ENCODE results near the gene PM20D1.
"Not testable (repeated sequence)": the region's sequence is repeated elsewhere in the genome, so short reads cannot be mapped to it uniquely, and the experiment has no call there.

PM20D1 gene

GRCh38 chr1:205840146-205840923 is 9.6 kb downstream of the PM20D1 start:
- DNase-seq: peak; percentile 36

- DNase-seq: no peak
These were observed 12.5 kb downstream of the PM20D1 start for GRCh38 chr1:205837382-205837970.

- DNase-seq: no peak
These were observed 15.2 kb downstream of the PM20D1 start for GRCh38 chr1:205834751-205835150.

- DNase-seq: no peak
These were observed 17.6 kb downstream of the PM20D1 start for GRCh38 chr1:205832326-205832751.

GRCh38 chr1:205827623-205828022 is 22.3 kb downstream of the PM20D1 start:
- no peak for DNase-seq

- DNase-seq: no peak
These were observed 22.9 kb downstream of the PM20D1 start for GRCh38 chr1:205826995-205827394.

- no peak for DNase-seq
These were observed 23.7 kb downstream of the PM20D1 start for GRCh38 chr1:205826016-205826806.

GRCh38 chr1:205824180-205824579 is 25.8 kb downstream of the PM20D1 start:
- no peak for DNase-seq

GRCh38 chr1:205823260-205823659 is 26.7 kb downstream of the PM20D1 start:
- DNase-seq: not testable (repeated sequence)

GRCh38 chr1:205822397-205822796 is 27.5 kb downstream of the PM20D1 start:
- DNase-seq: no peak

GRCh38 chr1:205817988-205818387 is 31.9 kb downstream of the PM20D1 start:
- DNase-seq: no peak

GRCh38 chr1:205817364-205817763 is 32.6 kb downstream of the PM20D1 start:
- DNase-seq: no peak

- no peak for DNase-seq
These were observed 36.2 kb downstream of the PM20D1 start for GRCh38 chr1:205813755-205814058.

- DNase-seq: peak; percentile 95
These were observed 36.8 kb downstream of the PM20D1 start, which contains the start of gene SLC41A1 for GRCh38 chr1:205812878-205813754. TSS of gene SLC41A1 (minus strand) at chr1:205813198. CDS start at chr1:205810441, 2,757 bp downstream.

GRCh38 chr1:205812271-205812877 is 37.6 kb downstream of the PM20D1 start:
- DNase-seq: peak; percentile 42

GRCh38 chr1:205811660-205812059 is 38.3 kb downstream of the PM20D1 start:
- peak; percentile 87 for DNase-seq

GRCh38 chr1:205810448-205811157 is 39.3 kb downstream of the PM20D1 start:
- peak; percentile 78 for DNase-seq

- no peak for DNase-seq
These were observed 40.0 kb downstream of the PM20D1 start for GRCh38 chr1:205809942-205810345.

- no peak for DNase-seq
These were observed 40.5 kb downstream of the PM20D1 start for GRCh38 chr1:205809469-205809868.

GRCh38 chr1:205805082-205805711 is 44.7 kb downstream of the PM20D1 start:
- DNase-seq: no peak

GRCh38 chr1:205804605-205805004 is 45.3 kb downstream of the PM20D1 start:
- no peak for DNase-seq

Measured in hematopoietic multipotent progenitor cell treated with erythropoietin and hydrocortisone succinate and interleukin-3 and kit ligand, for 6 days (in vitro differentiated cells).